ENCODE measurements around the gene DPEP2NB.
A peak's percentile ranks its signal among the peaks of the same experiment; 100 is the strongest.
"Not testable (repeated sequence)": the region's sequence is repeated elsewhere in the genome, so short reads cannot be mapped to it uniquely, and the experiment has no call there.

DPEP2NB gene

DNA sequence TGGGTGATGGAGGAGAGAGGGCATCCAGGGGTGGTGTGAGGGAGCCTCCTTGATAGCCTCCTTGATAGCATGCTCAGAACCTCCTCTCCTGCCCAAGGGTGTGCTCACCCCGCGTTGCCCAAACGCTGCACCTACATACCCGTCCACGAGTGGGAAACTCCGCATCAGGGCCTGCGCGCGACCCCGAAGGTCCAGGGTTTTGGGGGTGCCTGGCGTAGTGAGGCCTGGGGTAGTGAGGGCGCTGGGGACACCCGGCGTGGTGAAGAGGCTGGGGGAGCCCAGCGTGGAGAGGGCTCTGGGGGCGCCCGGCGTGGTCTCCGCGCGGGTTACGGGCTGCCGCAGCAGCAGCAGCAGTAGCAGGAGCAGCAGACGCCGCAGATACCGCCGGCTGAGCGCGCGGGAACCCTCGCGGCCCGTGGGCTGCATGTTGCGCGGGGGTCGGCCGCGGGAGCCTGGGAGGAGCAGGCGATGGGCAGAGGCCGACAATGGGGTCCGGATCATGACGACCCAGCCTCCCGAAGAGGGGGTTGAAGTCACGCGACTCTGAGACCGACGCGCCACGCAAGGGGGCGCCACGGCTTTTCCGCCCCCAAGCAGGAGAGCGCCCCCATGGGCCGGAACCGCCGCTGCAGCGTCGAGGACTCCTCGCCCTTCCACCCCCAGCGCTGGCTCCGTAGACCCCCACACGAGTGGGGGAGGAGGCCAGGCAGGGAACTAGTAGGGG is 35.6 kb downstream of the DPEP2NB start, which contains the start of gene DPEP3:
Gene DPEP3 (minus strand): TSS at position 545 of the 724 bp plus-strand sequence. CDS start 119 bp downstream, at position 426.
- no peak for DNase-seq

DNA sequence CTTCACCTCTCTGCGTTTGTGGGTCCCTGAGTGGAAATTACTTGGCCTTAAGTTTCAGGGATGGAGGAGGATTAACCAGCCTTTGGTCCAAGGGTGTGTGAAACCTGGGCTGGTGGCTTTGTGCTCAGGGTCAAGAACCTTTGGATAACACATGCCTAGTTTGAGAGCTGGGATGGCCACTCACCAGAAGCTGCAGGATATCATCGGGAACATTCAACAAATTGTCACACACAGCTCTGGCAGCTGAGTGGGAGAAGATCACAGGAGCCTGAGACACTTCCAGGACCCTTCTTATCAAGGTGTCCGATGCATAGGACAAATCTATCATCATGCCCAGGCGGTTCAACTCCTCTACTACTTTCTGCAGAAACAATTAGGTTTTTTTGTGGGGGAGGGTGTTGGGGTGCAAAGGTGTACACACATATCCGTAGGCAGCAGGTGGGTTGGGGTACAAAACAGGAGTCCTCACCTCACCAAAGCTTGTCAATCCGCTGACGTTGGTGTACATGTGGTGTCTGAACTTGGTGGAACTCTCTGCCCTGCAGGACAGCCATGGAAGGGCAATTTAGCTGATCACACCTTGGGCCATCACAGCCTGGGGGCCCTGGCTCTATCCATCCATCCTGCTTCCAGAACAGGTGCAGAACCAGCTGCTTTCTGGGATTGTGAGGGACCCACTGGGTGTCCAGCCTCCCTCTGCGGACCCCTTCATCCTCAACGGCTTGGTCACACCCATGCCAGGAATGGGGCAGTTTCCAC is 38.1 kb downstream of the DPEP2NB start:
- DNase-seq: no peak

DNA sequence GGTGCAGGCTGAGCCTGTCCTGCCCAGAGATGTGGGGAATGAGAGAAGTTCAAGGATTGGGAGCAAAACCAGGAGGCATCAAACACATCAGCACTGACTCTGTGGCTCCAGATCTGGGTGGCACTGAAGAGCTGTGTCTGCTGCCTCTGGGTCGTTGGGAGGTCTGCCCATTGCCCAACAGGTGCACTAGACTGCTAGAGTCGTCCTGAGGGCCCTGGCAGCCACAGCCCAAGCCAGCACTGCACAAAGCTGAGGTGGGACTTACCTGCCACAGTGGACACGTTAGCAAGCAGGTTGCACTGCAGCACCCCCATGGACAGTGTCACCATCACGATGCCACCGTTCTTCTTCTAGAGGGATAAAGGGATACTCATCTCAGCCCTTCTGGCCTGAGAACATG is 38.7 kb downstream of the DPEP2NB start:
- DNase-seq: no peak

DNA sequence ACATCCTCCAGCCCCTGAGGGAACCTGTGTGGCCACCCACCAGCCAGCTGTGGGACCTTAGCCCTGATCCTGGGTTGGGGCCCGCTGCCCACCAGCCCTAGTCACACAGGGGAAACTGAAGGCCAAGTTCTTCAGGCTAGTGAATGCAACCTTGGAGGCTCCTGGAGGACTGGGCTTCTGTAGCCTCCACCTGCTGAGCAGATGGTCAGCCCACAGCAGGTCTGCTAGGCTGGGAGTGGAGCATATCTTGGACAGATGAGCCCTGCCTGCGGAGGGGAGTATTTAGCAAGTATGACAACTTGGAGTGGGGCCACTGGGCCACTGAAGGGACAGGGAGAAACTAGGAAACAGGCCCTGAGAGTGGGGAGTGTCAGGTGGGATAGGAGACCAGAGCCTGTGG is 39.5 kb downstream of the DPEP2NB start:
- DNase-seq: no peak

DNA sequence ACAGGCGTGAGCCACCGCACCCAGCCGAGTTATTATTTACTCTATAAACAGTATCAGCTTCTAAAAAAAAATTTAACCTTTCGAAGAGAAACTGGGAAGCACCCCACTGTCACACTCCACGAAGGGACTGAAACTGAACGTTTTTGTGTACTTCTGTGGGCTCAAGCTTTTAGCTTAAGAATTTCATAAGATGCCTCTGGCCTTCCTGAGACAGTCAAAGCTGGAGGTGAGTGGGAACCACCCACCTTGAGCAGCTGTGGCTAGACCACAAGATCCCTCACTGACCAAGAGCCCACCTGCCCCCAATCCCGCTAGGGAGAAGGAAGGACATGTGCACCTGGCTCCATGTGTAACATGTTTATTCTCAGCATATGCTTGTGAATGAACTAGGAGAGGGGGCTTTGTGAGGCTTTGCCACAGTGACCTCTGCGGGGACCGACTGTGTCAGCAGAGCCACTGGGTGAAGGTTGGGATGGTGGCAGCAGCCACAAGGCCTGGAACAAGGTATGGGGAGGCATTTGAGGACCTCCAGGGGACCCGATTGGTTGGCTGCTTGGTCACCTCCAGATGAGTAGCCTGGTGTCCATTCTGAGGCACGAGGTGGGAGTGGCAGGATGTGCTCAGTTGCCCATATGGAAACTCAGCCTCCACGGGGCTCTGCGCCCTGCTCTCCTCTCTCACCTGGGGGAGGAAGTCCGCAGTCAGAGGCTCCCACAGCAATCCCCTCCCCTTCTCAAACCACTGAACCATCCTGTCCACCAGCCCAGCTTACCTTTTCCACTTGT is 40.2 kb downstream of the DPEP2NB start:
- DNase-seq: no peak

DNA sequence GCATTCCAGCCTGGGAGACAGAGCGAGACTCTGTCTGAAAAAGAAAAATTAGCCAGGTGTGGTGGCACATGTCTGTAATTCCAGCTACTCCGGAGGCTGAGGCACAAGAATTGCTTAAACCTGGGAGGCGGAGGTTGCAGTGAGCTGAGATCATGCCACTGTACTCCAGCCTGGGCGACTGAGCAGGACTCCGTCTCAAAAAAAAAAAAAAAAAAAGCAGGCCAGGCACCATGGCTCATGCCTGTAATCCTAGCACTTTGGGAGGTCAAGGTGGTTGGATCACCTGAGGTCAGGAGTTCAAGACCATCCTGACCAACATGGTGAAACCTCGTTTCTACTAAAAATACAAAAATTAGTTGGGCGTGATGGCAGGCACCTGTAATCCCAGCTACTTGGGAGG is 43.4 kb downstream of the DPEP2NB start:
- DNase-seq: not testable (repeated sequence)

DNA sequence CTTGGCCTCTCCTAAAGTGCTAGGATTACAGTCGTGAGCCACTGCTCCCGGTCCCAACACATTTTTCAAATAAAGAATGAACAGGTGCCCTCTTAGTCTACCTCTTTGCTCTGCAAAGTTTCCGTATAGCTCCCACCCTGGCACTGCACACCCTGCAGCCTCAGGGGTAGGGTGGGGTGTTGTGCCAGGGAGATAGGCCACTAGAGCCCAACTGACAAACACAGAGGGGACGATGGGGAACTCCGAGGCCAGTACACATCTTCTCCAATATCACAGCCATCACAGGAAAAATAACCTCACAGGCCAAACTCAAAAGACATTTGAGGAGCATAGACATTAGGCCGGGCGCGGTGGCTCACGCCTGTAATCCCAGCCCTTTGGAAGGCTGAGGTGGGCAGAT is 44.6 kb downstream of the DPEP2NB start:
- DNase-seq: no peak

DNA sequence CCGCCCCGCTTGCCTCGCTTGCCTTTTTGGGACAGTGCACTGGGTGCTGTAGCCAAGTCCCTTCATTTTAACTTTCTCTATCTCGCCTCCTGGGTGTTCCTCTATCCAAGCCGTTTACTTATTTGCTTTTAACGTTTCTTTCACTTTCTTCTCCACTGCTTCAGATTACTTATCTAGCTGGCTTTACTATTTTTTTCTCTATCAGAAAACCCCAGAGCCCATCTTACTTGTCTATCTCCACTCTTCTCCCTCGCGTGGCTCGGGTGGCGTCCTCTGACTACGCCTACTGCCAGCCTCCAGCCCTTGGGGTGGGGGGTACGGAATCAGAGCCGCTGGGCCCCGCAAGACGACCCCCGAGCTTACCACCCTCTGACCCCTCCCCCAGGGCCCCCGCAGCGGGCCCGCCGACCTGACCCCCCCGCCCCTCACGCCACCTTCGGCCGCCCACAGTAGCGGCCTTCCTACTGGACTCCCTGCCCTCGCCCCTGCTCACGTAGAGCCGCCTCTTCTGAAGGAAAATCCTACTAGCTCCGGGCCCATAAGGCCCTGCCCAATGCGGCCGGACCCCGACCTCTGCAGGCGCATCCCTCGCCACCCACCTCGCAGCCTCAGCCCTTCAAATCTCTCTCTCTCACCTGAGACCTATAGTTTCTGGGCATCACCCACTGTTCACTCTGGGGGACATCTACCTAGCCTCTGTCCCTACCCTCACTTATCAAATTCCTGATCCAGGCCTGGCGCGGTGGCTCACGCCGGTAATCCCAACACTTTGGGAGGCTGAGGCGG is 46.3 kb downstream of the DPEP2NB start:
- no peak for DNase-seq

DNA sequence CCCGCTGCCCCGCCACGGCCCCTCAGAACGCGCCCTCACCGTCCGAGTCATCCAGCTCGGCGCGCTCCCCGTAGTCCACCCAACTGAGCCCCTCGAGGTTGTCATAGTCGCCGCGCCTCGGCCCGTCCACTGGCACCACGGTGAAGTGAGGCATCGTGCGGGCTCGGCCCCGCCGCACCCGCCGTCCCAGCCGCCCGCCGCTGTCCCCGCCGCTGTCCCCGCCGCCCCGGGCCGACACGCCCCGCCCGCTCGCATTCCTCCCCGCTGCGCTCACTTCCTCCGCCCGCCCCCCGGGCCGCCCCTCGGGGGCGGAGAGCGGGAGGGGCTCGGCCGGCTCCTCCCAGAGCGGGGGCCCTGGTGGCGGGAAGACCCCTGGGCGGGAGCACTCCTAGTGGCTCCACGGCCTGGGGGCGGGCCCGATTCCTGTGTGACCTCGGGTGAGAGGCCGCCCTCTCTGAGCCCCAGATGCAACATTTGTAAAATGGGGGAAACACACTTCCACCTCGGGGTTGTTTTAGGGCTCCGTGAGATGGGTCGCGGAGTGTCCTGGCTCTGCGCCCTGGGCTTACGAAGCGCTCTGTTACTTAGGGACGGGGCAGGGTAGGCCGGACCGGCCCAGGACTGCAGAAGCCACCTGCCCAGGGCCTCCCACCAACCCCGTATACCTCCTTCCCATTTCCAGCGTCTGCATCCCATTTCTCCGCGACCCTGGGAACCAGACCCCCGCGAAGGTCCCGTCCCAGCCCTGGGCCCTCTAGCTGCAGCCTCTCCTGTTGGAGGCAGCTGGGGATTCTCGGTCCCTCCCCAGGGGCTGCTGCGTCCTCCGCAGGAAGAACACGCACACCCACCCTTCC is 47.1 kb downstream of the DPEP2NB start, which contains the start of gene SLC12A4:
Gene SLC12A4 (minus strand): TSS at position 238 of the 854 bp plus-strand sequence. CDS start 84 bp downstream, at position 154.
- DNase-seq: peak; percentile 87 to 93

DNA sequence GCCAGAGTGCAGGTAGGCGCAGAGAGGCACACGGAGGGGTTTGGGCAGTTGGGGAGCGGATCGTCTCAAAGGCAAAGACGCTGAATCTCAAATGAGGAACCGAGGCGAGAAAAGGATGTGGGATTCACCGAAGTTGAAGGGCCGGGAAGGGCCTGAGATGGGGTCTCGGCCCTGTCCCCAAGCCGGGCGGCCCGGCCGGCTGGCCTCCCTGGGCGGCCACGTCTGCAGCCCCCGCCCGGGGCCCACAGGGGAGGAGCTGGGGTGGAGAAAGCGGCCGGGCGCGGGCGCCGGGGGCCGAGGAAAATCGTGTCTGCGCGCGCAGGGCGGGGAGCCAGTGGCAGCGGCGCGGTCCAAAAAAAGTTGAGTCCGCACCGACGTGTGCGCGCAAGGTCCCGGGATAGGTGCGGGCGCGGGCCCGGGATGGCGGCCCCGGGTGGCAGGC is 47.7 kb downstream of the DPEP2NB start:
- peak; percentile 47 to 59 for DNase-seq

DNA sequence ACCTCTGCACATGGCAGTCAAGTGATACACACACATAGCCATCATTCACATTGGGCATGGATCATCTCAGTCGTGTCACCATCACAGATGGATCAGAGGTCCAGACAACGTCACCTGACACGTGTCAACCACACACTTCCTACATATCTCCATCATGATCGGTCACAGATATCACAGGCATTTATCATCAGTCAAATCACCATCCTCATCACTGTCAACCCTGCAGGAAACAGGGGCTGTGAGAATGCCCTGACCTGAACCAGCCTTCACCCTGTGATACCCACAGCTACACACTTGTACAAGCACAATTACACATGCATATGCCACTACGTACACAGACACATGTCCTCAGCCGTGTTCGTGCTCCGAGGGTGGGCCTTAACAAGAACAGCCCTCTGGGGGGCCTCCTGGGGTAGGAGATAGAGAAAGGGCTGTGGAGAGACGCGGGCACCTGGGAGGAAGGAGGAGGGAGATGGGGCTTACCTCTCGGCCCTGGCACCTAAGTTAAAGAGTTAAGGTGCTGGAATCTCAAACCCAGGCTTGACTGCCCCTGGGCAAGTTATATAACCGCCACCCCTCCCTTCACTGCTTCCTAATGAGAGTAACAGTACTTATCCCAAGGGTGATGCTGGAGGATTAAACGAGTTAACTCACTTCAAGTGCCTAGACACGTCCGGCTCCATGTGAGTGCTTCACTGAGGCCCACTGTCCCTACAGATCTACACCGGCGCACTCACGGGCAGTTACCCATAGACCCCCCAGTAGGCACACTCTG is 48.3 kb downstream of the DPEP2NB start:
- peak; percentile 19 to 24 for DNase-seq

DNA sequence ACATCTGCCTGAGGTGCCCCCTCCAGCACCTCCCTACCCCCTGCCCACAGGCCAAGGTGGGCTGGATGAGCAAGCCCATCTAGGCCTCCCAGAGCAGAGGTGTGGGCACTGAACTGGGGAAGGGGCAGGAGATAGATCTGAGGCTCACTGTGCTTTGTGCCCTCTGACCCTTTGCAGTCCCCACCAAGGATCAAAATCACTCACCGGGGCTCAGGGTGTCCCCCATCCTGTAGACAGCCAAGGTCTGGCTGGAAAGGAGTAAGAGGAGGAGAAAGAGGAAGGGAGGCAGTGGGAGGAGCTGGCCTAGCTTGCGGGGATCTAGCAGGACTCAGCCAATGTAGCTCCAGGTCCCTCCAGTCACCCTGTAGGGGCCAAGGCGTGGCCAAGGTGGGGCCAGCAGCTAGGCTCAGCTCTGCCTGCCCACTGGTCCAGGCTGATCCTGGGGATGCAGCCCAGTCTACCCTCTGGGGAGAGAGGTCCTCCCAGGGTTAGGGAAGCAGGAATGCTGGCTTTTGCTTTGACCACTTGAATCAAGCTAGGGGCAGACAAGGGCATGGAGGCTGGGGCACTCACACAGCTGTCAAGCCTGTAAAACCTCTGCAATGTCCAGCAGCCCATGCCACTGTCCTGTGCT is 49.0 kb downstream of the DPEP2NB start:
- DNase-seq: no peak

DNA sequence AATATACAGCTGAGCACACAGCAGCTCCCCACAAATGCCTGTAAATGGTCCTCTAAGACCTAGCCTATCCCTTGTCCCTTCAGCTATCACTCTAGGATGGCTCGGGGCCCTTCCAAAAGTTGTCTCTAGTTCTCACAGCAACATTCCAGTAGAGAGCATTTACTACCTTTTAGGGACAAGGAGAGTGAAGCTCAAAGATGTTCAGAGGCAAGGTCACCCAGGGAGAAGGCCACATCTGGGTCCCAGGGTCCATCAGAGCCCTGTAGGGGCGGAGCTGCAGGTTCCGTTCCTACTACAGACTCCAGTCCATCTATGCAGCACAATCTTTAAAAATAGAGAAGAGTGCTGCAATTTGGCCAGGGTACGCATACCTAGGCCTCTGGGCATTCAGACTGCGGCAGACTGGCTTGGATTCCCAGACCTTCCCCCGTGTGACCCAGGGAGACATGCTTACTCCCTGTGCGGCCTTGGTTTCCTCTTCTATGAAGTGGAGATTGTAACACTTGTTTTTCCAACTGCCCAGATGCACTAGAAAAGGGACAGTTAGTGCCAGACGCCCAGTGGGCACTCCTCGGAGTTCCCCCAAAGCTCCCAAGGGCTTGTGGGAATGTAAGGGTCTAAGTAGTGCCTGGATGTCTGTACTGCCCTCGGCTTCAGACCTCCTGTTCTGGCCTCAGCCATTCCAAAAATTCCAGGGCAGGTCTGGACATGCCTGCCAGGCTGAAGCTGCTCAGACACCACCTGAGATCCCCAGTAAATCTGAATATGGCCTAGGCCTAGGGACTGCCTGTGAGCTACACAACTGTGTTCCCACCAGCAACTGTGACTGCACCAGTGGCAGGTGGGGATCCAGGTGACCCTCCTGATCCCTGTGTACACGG is 49.8 kb downstream of the DPEP2NB start:
- no peak for DNase-seq

DNA sequence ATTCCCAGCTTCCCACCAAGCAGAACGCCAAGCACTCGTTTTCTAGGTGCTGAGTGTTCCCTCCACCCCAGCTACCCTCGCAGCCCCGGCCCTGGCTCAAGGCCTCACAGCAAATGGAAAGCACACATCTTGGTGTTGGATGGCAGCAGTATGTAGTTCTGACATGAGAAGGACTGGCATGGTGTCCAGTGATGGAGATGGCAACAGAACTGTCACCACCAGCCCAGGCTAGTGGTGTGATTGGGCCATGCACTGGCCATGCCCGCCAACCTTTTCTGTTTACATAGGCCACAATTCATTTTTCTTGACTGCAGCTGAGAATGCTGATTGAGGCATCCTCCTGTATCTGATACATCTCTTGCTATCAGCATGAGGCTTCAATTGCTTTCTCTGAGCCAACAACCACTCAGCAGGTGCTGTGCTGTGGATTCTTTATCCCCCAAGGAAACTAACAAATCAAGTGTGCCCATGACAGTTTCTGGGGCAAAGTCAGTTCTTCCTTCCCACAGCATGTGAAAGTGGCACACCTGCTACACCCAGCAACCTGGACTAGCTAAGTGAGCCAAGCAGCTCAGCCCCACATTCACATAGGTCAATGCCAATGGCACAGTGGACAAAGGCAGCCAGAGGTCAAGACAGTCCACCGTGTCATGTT is 51.1 kb downstream of the DPEP2NB start:
- no peak for DNase-seq

DNA sequence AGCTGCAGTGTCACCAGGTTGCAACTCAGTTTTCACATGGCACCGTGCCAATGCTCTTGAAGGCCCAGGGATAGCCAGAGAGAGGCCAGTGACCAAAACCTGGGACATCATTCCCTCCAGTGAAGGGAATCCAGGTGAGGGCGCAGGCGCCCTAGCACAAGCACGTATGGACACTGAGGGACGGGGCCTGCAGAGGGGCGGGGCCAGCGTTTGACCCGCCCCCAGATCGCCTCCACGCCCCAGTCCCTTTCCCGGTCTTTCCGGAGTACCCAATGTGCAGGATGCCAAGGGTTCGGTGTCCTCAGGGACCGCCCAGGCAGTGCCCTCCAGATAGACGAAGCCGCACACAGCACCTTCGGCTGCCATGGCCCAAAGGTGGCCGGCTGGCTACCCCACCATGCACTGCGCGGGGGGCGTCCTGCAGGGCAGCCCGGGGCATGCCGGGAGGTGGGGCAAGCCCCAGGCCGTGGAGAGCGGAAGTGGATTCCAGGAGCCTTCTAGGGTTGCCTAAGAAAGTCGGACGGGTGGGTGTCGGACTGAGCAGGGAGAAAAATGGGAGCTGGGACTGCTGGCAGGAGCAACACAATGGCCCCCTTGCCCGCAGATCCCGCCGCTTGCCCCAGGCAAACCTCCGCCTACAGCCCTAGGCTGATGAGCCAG is 51.9 kb downstream of the DPEP2NB start:
- no peak for DNase-seq
